ENCODE results near the gene PLOD1. TPM values are rescaled to one million over a fixed set of nuclear protein-coding genes. Genes with fewer than 3 reads are reported as not detected.
"Not testable (repeated sequence)": the region's sequence is repeated elsewhere in the genome, so short reads cannot be mapped to it uniquely, and the experiment has no call there.

The PLOD1 gene
- total and polyA plus RNA-seq, 2 donors = 12.8 to 13.7 TPM

DNA sequence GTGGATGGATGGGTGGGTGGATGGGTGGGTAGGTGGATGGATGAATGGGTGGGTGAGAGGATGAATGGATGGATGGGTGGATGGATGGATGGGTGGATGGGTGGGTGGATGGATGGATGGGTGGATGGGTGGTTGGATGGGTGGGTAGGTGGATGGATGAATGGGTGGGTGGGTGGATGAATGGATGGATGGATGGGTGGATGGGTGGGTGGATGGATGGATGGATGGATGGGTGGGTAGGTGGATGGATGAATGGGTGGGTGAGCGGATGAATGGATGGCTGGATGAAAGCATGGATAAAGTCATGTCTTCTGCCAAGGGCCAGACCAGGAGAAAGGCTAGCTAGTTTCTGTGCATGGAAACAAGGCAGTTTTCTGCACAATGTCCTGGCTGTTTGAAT, 40.0 kb upstream of the PLOD1 start:
- not testable (repeated sequence) for H3K4me3 ChIP-seq (ENCODE audit: low read length in 2 of 2); H3K9me3 ChIP-seq (ENCODE audit: control insufficient read depth in 2 of 2, insufficient read depth in 1 of 2, low read length in 1 of 2); H3K36me3 ChIP-seq (ENCODE audit: control insufficient read depth in 2 of 2, insufficient read depth in 2 of 2, low read length in 1 of 2); DNase-seq (ENCODE audit: low read depth in 6 of 9, low spot score in 9 of 9); H3K27ac ChIP-seq (ENCODE audit: low read depth in 1 of 2, low read length in 1 of 2); H3K4me1 ChIP-seq (ENCODE audit: control insufficient read depth in 2 of 2, insufficient read depth in 2 of 2, low read length in 2 of 2)
- 97% methylated on average over 1 of the region's 1 CpG for WGBS
- H3K27me3 ChIP-seq (ENCODE audit: control insufficient read depth in 2 of 2, insufficient read depth in 1 of 2, low read length in 1 of 2) = peaks cover 14 to 38% of the 10 kb centered on the region in 2 donors

DNA sequence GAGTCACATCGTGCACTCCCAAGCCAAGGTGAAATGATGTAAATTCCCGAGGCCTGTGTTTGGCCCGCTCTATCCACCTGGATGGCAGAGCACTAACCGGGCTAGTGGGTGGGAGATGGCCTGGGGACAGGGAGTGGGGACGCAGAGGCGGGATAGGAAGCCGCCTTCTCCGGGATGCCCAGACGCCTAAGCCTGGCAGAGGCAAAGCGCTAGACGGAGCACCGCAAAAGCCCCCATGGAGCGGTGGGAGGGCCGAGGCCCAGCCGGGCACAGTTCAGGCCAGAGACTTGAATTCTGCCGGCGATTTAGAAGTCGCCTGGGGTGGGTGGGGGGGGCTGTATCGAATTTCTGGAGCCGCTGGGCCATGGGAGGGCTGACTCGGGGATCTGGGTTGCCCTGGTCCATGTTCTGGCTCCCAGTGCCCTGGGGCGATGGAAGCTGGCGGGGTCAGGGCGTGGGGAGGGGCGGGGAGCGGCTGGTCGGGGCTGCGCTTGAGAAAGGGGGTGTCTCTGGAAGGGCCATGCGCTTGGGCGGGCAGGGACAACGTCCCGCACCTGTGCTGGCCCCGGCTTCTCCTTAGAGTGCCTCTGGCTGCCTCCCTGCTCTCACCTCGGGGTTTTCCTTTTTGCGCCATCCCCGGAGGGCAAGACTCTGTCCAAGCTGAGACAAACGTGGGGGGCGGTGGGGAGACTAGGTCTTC, 36.3 kb upstream of the PLOD1 start:
- H3K36me3 ChIP-seq (ENCODE audit: control insufficient read depth in 2 of 2, insufficient read depth in 2 of 2, low read length in 1 of 2) = no peaks in the 10 kb centered on the region
- no peak for DNase-seq (ENCODE audit: low read depth in 6 of 9, low spot score in 9 of 9)
- peaks cover 19 to 54% of the 10 kb centered on the region in 2 donors for H3K27me3 ChIP-seq (ENCODE audit: control insufficient read depth in 2 of 2, insufficient read depth in 1 of 2, low read length in 1 of 2)
- 35% methylated on average over 38 of the region's 38 CpGs for WGBS
- no peak overlapping the region for H3K27ac ChIP-seq (ENCODE audit: low read depth in 1 of 2, low read length in 1 of 2)
- no peaks in the 10 kb centered on the region for H3K9me3 ChIP-seq (ENCODE audit: control insufficient read depth in 2 of 2, insufficient read depth in 1 of 2, low read length in 1 of 2)
- H3K4me1 ChIP-seq (ENCODE audit: control insufficient read depth in 2 of 2, insufficient read depth in 2 of 2, low read length in 2 of 2) = no peaks in the 10 kb centered on the region
- H3K4me3 ChIP-seq (ENCODE audit: low read length in 2 of 2) = no peak overlapping the region

DNA sequence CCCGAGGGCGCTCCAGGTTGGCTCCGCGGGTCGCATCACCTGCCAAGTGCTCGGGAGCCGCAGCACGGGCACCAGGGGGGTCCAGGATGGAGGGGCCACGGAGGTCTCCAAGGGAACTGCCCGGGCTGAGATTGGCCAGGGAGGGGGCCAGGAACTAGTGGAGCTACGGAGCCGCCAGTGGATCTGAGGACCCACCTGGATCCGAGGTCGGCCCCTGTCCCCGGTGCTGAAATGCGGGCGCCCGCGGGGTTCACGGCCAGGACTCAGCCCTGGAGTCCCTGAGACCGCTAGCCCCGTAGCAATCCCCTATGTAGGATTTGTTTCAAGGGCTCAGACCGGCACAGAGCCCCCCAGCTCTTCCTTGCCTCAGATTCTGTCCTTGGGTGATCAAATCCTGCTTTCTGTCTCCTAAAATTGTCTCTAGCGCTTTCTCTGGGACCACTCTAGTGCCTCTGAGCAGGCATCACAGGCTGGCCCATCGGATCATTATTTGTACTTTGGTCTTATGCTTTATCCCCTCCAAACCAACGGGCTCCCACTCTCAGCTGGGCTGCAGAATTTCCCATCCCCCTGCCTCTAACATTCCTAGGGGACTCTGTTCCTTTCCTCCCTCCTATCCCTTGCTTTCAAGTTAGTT, 35.6 kb upstream of the PLOD1 start:
- H3K27ac ChIP-seq (ENCODE audit: low read depth in 1 of 2, low read length in 1 of 2) = no peak overlapping the region
- H3K4me1 ChIP-seq (ENCODE audit: control insufficient read depth in 2 of 2, insufficient read depth in 2 of 2, low read length in 2 of 2) = no peaks in the 10 kb centered on the region
- WGBS = 24% methylated on average over 26 of the region's 26 CpGs
- H3K36me3 ChIP-seq (ENCODE audit: control insufficient read depth in 2 of 2, insufficient read depth in 2 of 2, low read length in 1 of 2) = no peaks in the 10 kb centered on the region
- H3K4me3 ChIP-seq (ENCODE audit: low read length in 2 of 2) = no peak overlapping the region
- peaks cover 19 to 59% of the 10 kb centered on the region in 2 donors for H3K27me3 ChIP-seq (ENCODE audit: control insufficient read depth in 2 of 2, insufficient read depth in 1 of 2, low read length in 1 of 2)
- H3K9me3 ChIP-seq (ENCODE audit: control insufficient read depth in 2 of 2, insufficient read depth in 1 of 2, low read length in 1 of 2) = no peaks in the 10 kb centered on the region
- DNase-seq (ENCODE audit: low read depth in 6 of 9, low spot score in 9 of 9) = peak in 2 of 9 donors; percentile 12 to 26

DNA sequence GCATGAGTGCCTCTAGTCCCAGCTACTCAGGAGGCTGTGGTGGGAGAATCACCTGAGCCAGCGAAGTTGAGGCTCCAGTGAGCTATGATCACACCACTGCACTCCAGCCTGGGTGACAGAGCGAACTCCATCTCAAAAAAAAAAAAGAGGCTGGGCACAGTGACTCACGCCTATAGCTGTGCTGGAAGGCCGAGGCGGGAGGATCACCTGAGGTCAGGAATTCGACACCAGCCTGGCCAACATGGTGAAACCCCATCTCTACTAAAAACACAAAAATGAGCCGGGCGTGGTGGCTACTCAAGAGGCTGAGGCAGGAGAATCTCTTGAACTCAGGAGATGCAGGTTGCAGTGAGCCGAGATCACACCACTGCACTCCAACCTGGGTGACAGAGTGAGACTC, 33.1 kb upstream of the PLOD1 start:
- H3K4me3 ChIP-seq (ENCODE audit: low read length in 2 of 2); DNase-seq (ENCODE audit: low read depth in 6 of 9, low spot score in 9 of 9); H3K27ac ChIP-seq (ENCODE audit: low read depth in 1 of 2, low read length in 1 of 2); H3K36me3 ChIP-seq (ENCODE audit: control insufficient read depth in 2 of 2, insufficient read depth in 2 of 2, low read length in 1 of 2); H3K9me3 ChIP-seq (ENCODE audit: control insufficient read depth in 2 of 2, insufficient read depth in 1 of 2, low read length in 1 of 2): not testable (repeated sequence)
- H3K4me1 ChIP-seq (ENCODE audit: control insufficient read depth in 2 of 2, insufficient read depth in 2 of 2, low read length in 2 of 2) = peaks cover 0 to 11% of the 10 kb centered on the region in 2 donors
- WGBS = 85% methylated on average over 9 of the region's 9 CpGs
- H3K27me3 ChIP-seq (ENCODE audit: control insufficient read depth in 2 of 2, insufficient read depth in 1 of 2, low read length in 1 of 2) = peaks cover 19 to 61% of the 10 kb centered on the region in 2 donors

DNA sequence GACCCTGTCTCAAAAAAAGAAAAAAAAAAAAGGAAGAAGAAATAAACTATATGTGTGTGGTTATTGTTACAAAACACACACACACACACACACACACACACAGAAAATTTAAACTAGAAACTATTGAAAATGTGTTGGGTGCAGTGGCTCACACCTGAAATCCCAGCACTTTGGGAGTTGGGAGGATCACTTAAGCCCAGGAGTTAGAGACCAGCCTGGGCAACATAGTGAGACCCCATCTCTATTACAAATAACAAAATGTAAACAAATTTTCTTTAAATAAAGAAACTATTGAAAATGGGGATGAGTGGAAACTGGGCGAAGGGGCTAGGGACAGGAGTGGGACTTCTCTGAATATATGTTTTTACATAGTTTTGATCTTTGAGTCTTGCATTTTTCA, 31.3 kb upstream of the PLOD1 start:
- H3K9me3 ChIP-seq (ENCODE audit: control insufficient read depth in 2 of 2, insufficient read depth in 1 of 2, low read length in 1 of 2) = no peaks in the 10 kb centered on the region
- H3K4me1 ChIP-seq (ENCODE audit: control insufficient read depth in 2 of 2, insufficient read depth in 2 of 2, low read length in 2 of 2) = peaks cover 0 to 16% of the 10 kb centered on the region in 2 donors
- H3K27me3 ChIP-seq (ENCODE audit: control insufficient read depth in 2 of 2, insufficient read depth in 1 of 2, low read length in 1 of 2) = peaks cover 13 to 55% of the 10 kb centered on the region in 2 donors
- H3K36me3 ChIP-seq (ENCODE audit: control insufficient read depth in 2 of 2, insufficient read depth in 2 of 2, low read length in 1 of 2) = no peaks in the 10 kb centered on the region
- no peak for DNase-seq (ENCODE audit: low read depth in 6 of 9, low spot score in 9 of 9)
- 98% methylated on average over 1 of the region's 1 CpG for WGBS
- no peak overlapping the region for H3K27ac ChIP-seq (ENCODE audit: low read depth in 1 of 2, low read length in 1 of 2)
- H3K4me3 ChIP-seq (ENCODE audit: low read length in 2 of 2) = no peak overlapping the region

DNA sequence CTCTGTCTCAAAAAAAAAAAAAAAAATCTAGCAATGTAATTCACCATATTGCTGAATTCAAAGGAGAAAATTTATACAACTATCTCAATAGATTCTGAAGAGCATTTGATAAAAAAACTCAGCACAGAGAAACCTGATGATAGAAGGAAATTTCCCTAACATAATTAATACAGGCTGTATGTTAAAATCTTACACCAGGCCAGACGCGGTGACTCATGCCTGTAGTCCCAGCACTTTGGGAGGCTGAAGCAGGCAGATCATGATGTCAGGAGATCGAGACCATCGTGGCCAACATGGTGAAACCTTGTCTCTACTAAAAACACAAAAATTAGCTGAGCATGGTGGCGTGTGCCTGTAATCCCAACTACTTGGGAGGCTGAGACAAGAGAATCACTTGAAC, 30.4 kb upstream of the PLOD1 start:
- not testable (repeated sequence) for H3K9me3 ChIP-seq (ENCODE audit: control insufficient read depth in 2 of 2, insufficient read depth in 1 of 2, low read length in 1 of 2); H3K4me3 ChIP-seq (ENCODE audit: low read length in 2 of 2); DNase-seq (ENCODE audit: low read depth in 6 of 9, low spot score in 9 of 9); H3K27ac ChIP-seq (ENCODE audit: low read depth in 1 of 2, low read length in 1 of 2); H3K36me3 ChIP-seq (ENCODE audit: control insufficient read depth in 2 of 2, insufficient read depth in 2 of 2, low read length in 1 of 2)
- H3K27me3 ChIP-seq (ENCODE audit: control insufficient read depth in 2 of 2, insufficient read depth in 1 of 2, low read length in 1 of 2) = peaks cover 5 to 46% of the 10 kb centered on the region in 2 donors
- WGBS = 98% methylated on average over 5 of the region's 5 CpGs
- peaks cover 0 to 25% of the 10 kb centered on the region in 2 donors for H3K4me1 ChIP-seq (ENCODE audit: control insufficient read depth in 2 of 2, insufficient read depth in 2 of 2, low read length in 2 of 2)

DNA sequence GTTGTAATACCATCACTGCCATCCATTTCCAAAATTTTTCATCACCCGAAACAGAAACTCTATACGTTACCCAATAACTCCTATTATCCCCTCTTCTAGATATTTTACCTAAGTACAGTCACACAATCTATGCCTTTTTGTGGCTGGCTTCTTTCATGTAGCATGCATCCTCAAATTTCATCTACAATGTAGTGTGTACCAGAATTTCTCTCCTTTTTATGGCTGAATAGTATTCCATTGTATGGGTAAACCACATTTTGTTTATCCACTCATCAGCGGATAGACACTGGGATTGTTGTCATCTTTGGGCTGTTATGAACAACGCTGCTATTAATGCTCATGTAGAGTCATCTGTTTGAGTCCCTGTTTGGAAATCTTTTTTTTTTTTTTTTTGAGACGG, 29.5 kb upstream of the PLOD1 start:
- WGBS = over 99% methylated on average over 5 of the region's 5 CpGs
- no peaks in the 10 kb centered on the region for H3K36me3 ChIP-seq (ENCODE audit: control insufficient read depth in 2 of 2, insufficient read depth in 2 of 2, low read length in 1 of 2)
- no peaks in the 10 kb centered on the region for H3K9me3 ChIP-seq (ENCODE audit: control insufficient read depth in 2 of 2, insufficient read depth in 1 of 2, low read length in 1 of 2)
- H3K4me1 ChIP-seq (ENCODE audit: control insufficient read depth in 2 of 2, insufficient read depth in 2 of 2, low read length in 2 of 2) = peaks cover 2 to 29% of the 10 kb centered on the region in 2 donors
- DNase-seq (ENCODE audit: low read depth in 6 of 9, low spot score in 9 of 9) = no peak
- peaks cover 5 to 39% of the 10 kb centered on the region in 2 donors for H3K27me3 ChIP-seq (ENCODE audit: control insufficient read depth in 2 of 2, insufficient read depth in 1 of 2, low read length in 1 of 2)
- no peak overlapping the region for H3K4me3 ChIP-seq (ENCODE audit: low read length in 2 of 2)
- no peak overlapping the region for H3K27ac ChIP-seq (ENCODE audit: low read depth in 1 of 2, low read length in 1 of 2)

DNA sequence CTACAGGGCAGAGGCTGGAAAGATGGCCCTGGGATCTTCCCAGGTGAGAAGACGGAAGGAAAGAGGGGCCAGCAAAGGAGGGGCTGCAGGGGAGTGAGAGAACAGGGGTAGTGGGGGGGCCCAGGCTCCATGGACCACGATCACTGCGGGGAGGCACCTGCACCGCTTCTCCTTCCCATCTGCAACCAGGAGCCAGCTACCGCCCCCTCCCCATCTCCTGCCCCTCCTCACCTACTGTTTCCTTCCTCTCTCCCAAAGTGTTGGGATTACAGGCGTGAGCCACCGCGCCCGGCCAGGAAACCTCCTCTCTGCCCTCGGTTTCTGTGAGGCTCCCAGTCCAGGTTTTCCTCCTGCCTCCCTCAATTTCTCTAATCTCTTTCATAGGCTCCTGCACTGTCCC, 27.6 kb upstream of the PLOD1 start:
- Histone ChIP-seq H3K36me3 (ENCODE audit: control insufficient read depth in 2 of 2, insufficient read depth in 2 of 2, low read length in 1 of 2) (no peaks in the 10 kb centered on the region), H3K27ac (ENCODE audit: low read depth in 1 of 2, low read length in 1 of 2) (no peak overlapping the region), H3K9me3 (ENCODE audit: control insufficient read depth in 2 of 2, insufficient read depth in 1 of 2, low read length in 1 of 2) (no peaks in the 10 kb centered on the region), H3K27me3 (ENCODE audit: control insufficient read depth in 2 of 2, insufficient read depth in 1 of 2, low read length in 1 of 2) (peaks cover 3 to 29% of the 10 kb centered on the region in 2 donors), H3K4me3 (ENCODE audit: low read length in 2 of 2) (no peak overlapping the region), H3K4me1 (ENCODE audit: control insufficient read depth in 2 of 2, insufficient read depth in 2 of 2, low read length in 2 of 2) (peaks cover 2 to 29% of the 10 kb centered on the region in 2 donors)
- 84% methylated on average over 10 of the region's 10 CpGs for WGBS
- no peak for DNase-seq (ENCODE audit: low read depth in 6 of 9, low spot score in 9 of 9)

DNA sequence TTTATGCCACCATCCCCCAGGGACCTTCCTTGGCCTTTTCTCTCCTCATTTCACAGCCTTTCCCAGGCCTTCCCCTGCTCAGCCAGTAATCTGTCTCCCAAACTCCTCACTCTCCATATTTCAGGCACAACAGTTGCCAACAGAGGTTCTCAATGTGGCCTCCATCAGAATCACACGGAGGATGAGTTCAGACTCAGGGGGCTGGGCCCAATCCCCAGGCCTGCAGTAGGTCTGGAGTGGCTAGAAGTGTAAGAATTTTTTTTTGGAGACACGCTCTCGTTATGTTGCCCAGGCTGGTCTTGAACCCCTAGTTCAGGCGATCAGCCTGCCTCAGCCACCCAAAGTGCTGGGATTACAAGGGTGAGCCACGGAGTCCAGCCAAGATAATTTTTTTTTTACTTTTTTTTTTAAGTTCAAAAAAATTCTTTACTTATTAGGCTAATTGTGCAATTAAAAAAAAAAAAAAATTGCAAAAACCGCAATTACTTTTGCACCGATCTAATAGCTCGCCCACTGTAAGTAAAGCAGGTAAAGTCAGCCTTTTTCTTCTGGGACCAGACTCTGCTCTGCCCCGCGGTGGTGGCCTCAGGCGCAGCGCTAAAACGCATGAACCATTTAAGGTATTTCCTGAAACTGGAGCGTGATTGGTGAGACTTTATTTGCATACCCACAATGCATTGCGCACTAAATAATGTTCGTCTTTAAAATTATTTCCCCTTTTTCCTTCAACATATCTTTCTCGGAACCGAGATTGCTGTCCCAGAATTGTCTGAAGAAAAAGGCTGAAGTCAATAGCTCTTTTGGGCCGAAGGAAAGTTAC, 27.0 kb upstream of the PLOD1 start:
- no peaks in the 10 kb centered on the region for H3K36me3 ChIP-seq (ENCODE audit: control insufficient read depth in 2 of 2, insufficient read depth in 2 of 2, low read length in 1 of 2)
- WGBS = 21% methylated on average over 19 of the region's 19 CpGs
- DNase-seq (ENCODE audit: low read depth in 6 of 9, low spot score in 9 of 9) = peak; percentile 83 to 98 (median 95)
- H3K27ac ChIP-seq (ENCODE audit: low read depth in 1 of 2, low read length in 1 of 2) = peak overlapping the region; percentile 96 to 100
- peaks cover under 1 to 26% of the 10 kb centered on the region in 2 donors for H3K27me3 ChIP-seq (ENCODE audit: control insufficient read depth in 2 of 2, insufficient read depth in 1 of 2, low read length in 1 of 2)
- H3K4me1 ChIP-seq (ENCODE audit: control insufficient read depth in 2 of 2, insufficient read depth in 2 of 2, low read length in 2 of 2) = peaks cover 2 to 29% of the 10 kb centered on the region in 2 donors
- peak overlapping the region; percentile 65 to 75 for H3K4me3 ChIP-seq (ENCODE audit: low read length in 2 of 2)
- H3K9me3 ChIP-seq (ENCODE audit: control insufficient read depth in 2 of 2, insufficient read depth in 1 of 2, low read length in 1 of 2) = no peaks in the 10 kb centered on the region
